A673 (cell line): Measurements from ENCODE around the gene BPIFB1. TPM values are rescaled to one million over a fixed set of nuclear protein-coding genes. Genes with fewer than 3 reads are reported as not detected.

Experiments
- BruUV-seq: library from RNA; stranded (reverse); fragments of 400-500 nt; replicated peaks from 2 replicates; lab custom pipeline; 2021; lab: Mats Ljungman, UMichigan
- CTCF ChIA-PET: fragments of 300-600 bp; sonication (Branson Sonifier 250); formaldehyde crosslinking; loops from one replicate; lab custom pipeline; 2022; ENCODE audit warnings: antibody characterized with exemption; lab: Charles Lee
- POLR2A ChIA-PET: fragments of 300-600 bp; sonication (Branson Sonifier 250); formaldehyde crosslinking; loops from one replicate; lab custom pipeline; 2022; ENCODE audit warnings: antibody characterized with exemption; ENCODE audit not compliant: low non-redundant PET; lab: Charles Lee
- DNase-seq: peaks from one replicate; pipeline ENCODE4 v3.0.0-alpha.2; 2015; ENCODE audit warnings: low spot score
- H3K27ac ChIP-seq: fragments of 200-600 bp; sonication (generic); 2 replicates; pipeline ENCODE4 v1.5.1; 2016; ENCODE audit warnings: mixed run types, low read depth, mild to moderate bottlenecking, mixed read lengths, antibody characterized with exemption, low read length; ENCODE audit not compliant: poor library complexity, severe bottlenecking
- H3K27me3 ChIP-seq: fragments of 200-600 bp; sonication (generic); replicated peaks from 2 replicates; pipeline ENCODE4 v1.6.1; 2017; ENCODE audit warnings: mixed run types, low read depth, mild to moderate bottlenecking, mixed read lengths, antibody characterized with exemption, low read length; ENCODE audit not compliant: insufficient read depth, poor library complexity
- H3K36me3 ChIP-seq: fragments of 200-600 bp; sonication (generic); 2 replicates; pipeline ENCODE4 v1.6.1; 2016; ENCODE audit warnings: mixed run types, mild to moderate bottlenecking, mixed read lengths, antibody characterized with exemption, low read length; ENCODE audit not compliant: insufficient read depth, poor library complexity, severe bottlenecking
- H3K4me1 ChIP-seq: fragments of 200-600 bp; sonication (generic); 2 replicates; pipeline ENCODE4 v1.6.1; 2017; ENCODE audit warnings: mixed run types, mild to moderate bottlenecking, mixed read lengths, antibody characterized with exemption, low read length; ENCODE audit not compliant: insufficient read depth, poor library complexity, severe bottlenecking
- H3K4me3 ChIP-seq: fragments of 200-600 bp; sonication (generic); 2 replicates; pipeline ENCODE4 v1.5.1; 2016; ENCODE audit warnings: low read depth, mixed run types, mild to moderate bottlenecking, mixed read lengths, low read length; ENCODE audit not compliant: poor library complexity, severe bottlenecking
- H3K9me3 ChIP-seq: fragments of 200-600 bp; sonication (generic); 2 replicates; pipeline ENCODE4 v1.6.1; 2016; ENCODE audit warnings: mixed run types, low read depth, mild to moderate bottlenecking, mixed read lengths, antibody characterized with exemption, low read length; ENCODE audit not compliant: poor library complexity, severe bottlenecking
- CTCF ChIP-seq: fragments of 300-800, 200-600 bp; sonication (generic); conservative IDR thresholded peaks from 2 replicates; pipeline ENCODE4 v1.5.1; 2017; ENCODE audit warnings: low read depth, mild to moderate bottlenecking, antibody characterized with exemption, low read length, moderate library complexity, mixed read lengths
- EZH2 ChIP-seq: fragments of 200-600 bp; sonication (generic); IDR thresholded peaks from 2 replicates; pipeline ENCODE4 v1.6.1; 2017; ENCODE audit warnings: borderline replicate concordance, low read depth, mild to moderate bottlenecking, mixed read lengths, antibody characterized with exemption, low read length; ENCODE audit not compliant: poor library complexity, severe bottlenecking
- intact Hi-C: fragments of 100-400 bp; cut with micrococcal nuclease; formaldehyde crosslinking; loops from one replicate; pipeline ENCODE4 v1.10.0; 2022; ENCODE audit not compliant: unreplicated experiment
- total RNA-seq: library from RNA; stranded (reverse); gene quantifications from 2 replicates; pipeline ENCODE4 v1.2.3, GENCODE V29; 2021

BPIFB1 gene
- total RNA-seq, 1 experiment from 2014 or later, result not detected

GRCh38 chr20:33291830-33292355, 8.9 kb downstream of the BPIFB1 start:
- H3K27me3 ChIP-seq, result peaks cover 59% of the 10 kb centered on the region
- no peak overlapping the region for H3K27ac ChIP-seq
- DNase-seq, result peak; percentile 59
- H3K9me3 ChIP-seq, result no peaks in the 10 kb centered on the region
- no TSS peak for BruUV-seq
- CTCF ChIA-PET, result interaction anchor here (0.7 kb wide), 1 partner anchor 76 kb away, joined by 4 read pairs; no protein-coding TSS in a partner anchor
- POLR2A ChIA-PET, result no interaction called here
- H3K4me3 ChIP-seq, result no peak overlapping the region
- TF ChIP-seq EZH2 (no peak), CTCF (peak; percentile 99)
- no peaks in the 10 kb centered on the region for H3K36me3 ChIP-seq
- no peaks in the 10 kb centered on the region for H3K4me1 ChIP-seq
- intact Hi-C loops, result loop anchor here (10.0 kb wide), 1 partner anchor 197 kb away; no protein-coding TSS in a partner anchor

GRCh38 chr20:33296206-33296605, 13.2 kb downstream of the BPIFB1 start:
- DNase-seq, result no peak
- intact Hi-C loops, result loop anchor here (10.0 kb wide), 1 partner anchor 201 kb away; no protein-coding TSS in a partner anchor
- CTCF ChIA-PET, result interaction anchor here (0.7 kb wide), 1 partner anchor 78 kb away, joined by 3 read pairs; no protein-coding TSS in a partner anchor
- TF ChIP-seq CTCF, result no peak
- TF ChIP-seq EZH2, result no peak
- no peak overlapping the region for H3K4me3 ChIP-seq
- no peaks in the 10 kb centered on the region for H3K4me1 ChIP-seq
- no peaks in the 10 kb centered on the region for H3K36me3 ChIP-seq
- H3K27ac ChIP-seq, result no peak overlapping the region
- H3K27me3 ChIP-seq, result peaks cover 62% of the 10 kb centered on the region
- no peaks in the 10 kb centered on the region for H3K9me3 ChIP-seq
- POLR2A ChIA-PET, result no interaction called here
- no TSS peak for BruUV-seq

- no peaks in the 10 kb centered on the region for H3K36me3 ChIP-seq
- POLR2A ChIA-PET, result no interaction called here
- H3K27ac ChIP-seq, result no peak overlapping the region
- CTCF ChIA-PET, result no interaction called here
- no peak for DNase-seq
- H3K4me1 ChIP-seq, result no peaks in the 10 kb centered on the region
- H3K4me3 ChIP-seq, result no peak overlapping the region
- peaks cover 48% of the 10 kb centered on the region for H3K27me3 ChIP-seq
- intact Hi-C loops, result loop anchor here (10.0 kb wide), 1 partner anchor 204 kb away; no protein-coding TSS in a partner anchor
- BruUV-seq, result no TSS peak
- TF ChIP-seq CTCF (no peak), EZH2 (no peak)
- no peaks in the 10 kb centered on the region for H3K9me3 ChIP-seq
These were observed 15.4 kb downstream of the BPIFB1 start for GRCh38 chr20:33298391-33298790.
